Measurements from ENCODE around the gene NR1D1. TPM values are rescaled to one million over a fixed set of nuclear protein-coding genes. Genes with fewer than 3 reads are reported as not detected.

The NR1D1 gene
- total and polyA plus RNA-seq, 2 of the 8 experiments (the other 6 are each of a cell fraction or from before 2014, with no cell fraction given) = 1.5 to 4.6 TPM

DNA sequence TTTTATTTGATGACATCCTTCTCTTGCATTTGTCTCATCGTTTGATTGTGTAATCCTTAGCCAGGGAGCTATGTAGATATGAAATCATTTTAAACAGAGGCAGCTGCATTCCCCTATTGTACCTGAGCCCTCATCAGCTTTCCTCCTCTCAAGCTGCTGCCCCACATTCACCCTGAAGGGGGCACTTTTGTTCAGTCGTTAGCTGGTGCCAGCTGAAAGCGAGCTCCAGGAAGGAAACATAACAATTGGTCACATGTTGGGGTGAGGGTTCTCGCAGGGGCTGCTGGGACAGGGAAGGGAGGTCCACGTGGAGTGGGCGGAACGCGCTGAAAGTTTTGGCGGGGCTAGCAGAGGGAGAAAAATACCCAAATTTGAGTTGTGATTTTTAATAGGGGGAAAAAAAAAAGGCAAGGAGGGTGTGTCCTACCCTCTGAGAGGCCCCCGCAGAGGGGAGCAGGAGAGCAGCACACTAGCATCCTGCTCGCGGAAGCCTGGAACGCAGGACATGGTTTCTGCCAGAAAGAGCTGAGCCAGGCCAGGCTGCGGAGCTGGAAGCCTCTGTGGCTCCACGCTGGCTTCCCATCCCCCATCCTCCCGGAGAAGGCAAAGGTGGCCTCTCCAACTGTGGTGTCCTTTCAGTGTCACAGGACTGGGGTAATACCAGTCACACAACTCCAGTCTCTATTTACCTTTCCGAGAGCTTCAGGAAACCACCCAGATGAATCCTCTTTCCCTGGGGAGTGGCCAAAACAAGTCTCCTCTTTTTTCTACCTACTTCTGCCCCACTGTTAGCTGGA is 12.9 kb upstream of the NR1D1 start (continued):
- TF ChIP-seq BACH1 (IDR thresholded peaks at IDR 0.05; ENCODE audit: low read length) (no peak), EGR1 (IDR thresholded peaks at IDR 0.05; ENCODE audit: borderline replicate concordance, low read depth, low read length) (no peak), TAF7 (optimal IDR thresholded peaks at IDR 0.05; ENCODE audit: borderline replicate concordance, low read depth, low read length) (no peak), POLR2A (IDR thresholded peaks at IDR 0.05; ENCODE audit: control extremely low read depth in 1 of 2, low read depth in 2 of 2, low read length in 2 of 2) (peak in 1 of 2 experiments; percentile 86; a peak in 2 of 3 replicates), CTBP2 (IDR thresholded peaks at IDR 0.05; ENCODE audit: borderline replicate concordance, insufficient read depth, insufficient read length, low read length) (no peak), JUND (IDR thresholded peaks at IDR 0.05; ENCODE audit: low read length) (no peak), NRF1 (IDR thresholded peaks at IDR 0.05; ENCODE audit: low read depth, low read length) (no peak), RAD21 (IDR thresholded peaks at IDR 0.05 in 1 of 2, conservative IDR thresholded peaks at IDR 0.05 in 1 of 2; ENCODE audit: low read depth in 2 of 2, low read length in 2 of 2) (peak; percentile 80 to 84), RXRA (IDR thresholded peaks at IDR 0.05; ENCODE audit: insufficient read depth, low read depth, low read length) (no peak), SUZ12 (IDR thresholded peaks at IDR 0.05; ENCODE audit: low read length) (no peak), TAF1 (IDR thresholded peaks at IDR 0.05; ENCODE audit: low read depth, low read length) (peak; percentile 68), GTF2F1 (IDR thresholded peaks at IDR 0.05; ENCODE audit: borderline replicate concordance, low read depth, low read length) (no peak), HDAC2 (IDR thresholded peaks at IDR 0.05; ENCODE audit: borderline replicate concordance in 1 of 2, low read depth in 2 of 2, low read length in 2 of 2) (peak in 1 of 2 experiments; percentile 72; a peak in 2 of 4 replicates), SP2 (IDR thresholded peaks at IDR 0.05; ENCODE audit: low read length) (no peak), CREB1 (IDR thresholded peaks at IDR 0.05) (no peak), SRF (IDR thresholded peaks at IDR 0.05; ENCODE audit: low read depth, low read length) (no peak), CBX8 (IDR thresholded peaks at IDR 0.05; ENCODE audit: borderline replicate concordance, low read depth, low read length) (no peak), FOSL1 (IDR thresholded peaks at IDR 0.05; ENCODE audit: insufficient read depth, low read depth, low read length) (no peak), BCL11A (IDR thresholded peaks at IDR 0.05; ENCODE audit: low read depth in 2 of 2, low read length in 2 of 2) (no peak), POU5F1 (IDR thresholded peaks at IDR 0.05; ENCODE audit: low read depth, low read length) (no peak), SIRT6 (IDR thresholded peaks at IDR 0.05; ENCODE audit: low read length) (no peak)
- TF ChIP-seq, protein P1, sequence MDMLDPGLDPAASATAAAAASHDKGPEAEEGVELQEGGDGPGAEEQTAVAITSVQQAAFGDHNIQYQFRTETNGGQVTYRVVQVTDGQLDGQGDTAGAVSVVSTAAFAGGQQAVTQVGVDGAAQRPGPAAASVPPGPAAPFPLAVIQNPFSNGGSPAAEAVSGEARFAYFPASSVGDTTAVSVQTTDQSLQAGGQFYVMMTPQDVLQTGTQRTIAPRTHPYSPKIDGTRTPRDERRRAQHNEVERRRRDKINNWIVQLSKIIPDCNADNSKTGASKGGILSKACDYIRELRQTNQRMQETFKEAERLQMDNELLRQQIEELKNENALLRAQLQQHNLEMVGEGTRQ (IDR thresholded peaks at IDR 0.05; ENCODE audit: low read length) = peak; percentile 91
- TF ChIP-seq, protein P2, sequence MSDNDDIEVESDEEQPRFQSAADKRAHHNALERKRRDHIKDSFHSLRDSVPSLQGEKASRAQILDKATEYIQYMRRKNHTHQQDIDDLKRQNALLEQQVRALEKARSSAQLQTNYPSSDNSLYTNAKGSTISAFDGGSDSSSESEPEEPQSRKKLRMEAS (IDR thresholded peaks at IDR 0.05) = peak; percentile 95

Data from H1 (cell line).